ENCODE measurements around the gene PFKL.

GRCh38 chr21:44296916-44297315, 2.9 kb upstream of the PFKL start:
- TF ChIP-seq EZH2phosphoT487 (IDR thresholded peaks at IDR 0.05; ENCODE audit: insufficient read depth, low read depth) (no peak), EZH2 (IDR thresholded peaks at IDR 0.05; ENCODE audit: insufficient read depth, poor library complexity, severe bottlenecking) (no peak)
